D341Med (cell line): ENCODE results near the gene DAPP1.

Experiments
- DNase-seq: peaks from one replicate; pipeline ENCODE4 v3.0.0; 2012; ENCODE audit warnings: low spot score

The DAPP1 gene

GRCh38 chr4:99855678-99856077 is 39.1 kb downstream of the DAPP1 start:
- DNase-seq = no peak

- DNase-seq = no peak
Measured at GRCh38 chr4:99856166-99856565, 39.5 kb downstream of the DAPP1 start.

GRCh38 chr4:99857307-99857706 is 40.7 kb downstream of the DAPP1 start:
- no peak for DNase-seq

GRCh38 chr4:99859618-99860017 is 43.0 kb downstream of the DAPP1 start:
- no peak for DNase-seq

GRCh38 chr4:99860521-99860920 is 43.9 kb downstream of the DAPP1 start:
- DNase-seq = no peak

GRCh38 chr4:99861120-99861905 is 44.7 kb downstream of the DAPP1 start:
- DNase-seq = no peak

GRCh38 chr4:99863804-99864203 is 47.2 kb downstream of the DAPP1 start:
- DNase-seq = no peak

- DNase-seq = no peak
Measured at GRCh38 chr4:99868126-99868596, 51.5 kb downstream of the DAPP1 start.

GRCh38 chr4:99872570-99872969 is 55.9 kb downstream of the DAPP1 start:
- no peak for DNase-seq

- DNase-seq = no peak
Measured at GRCh38 chr4:99875071-99875470, 58.4 kb downstream of the DAPP1 start.

GRCh38 chr4:99876946-99877345 is 60.3 kb downstream of the DAPP1 start:
- no peak for DNase-seq

GRCh38 chr4:99878604-99879003 is 62.0 kb downstream of the DAPP1 start:
- DNase-seq = no peak

- no peak for DNase-seq
Measured at GRCh38 chr4:99879458-99879857, 62.8 kb downstream of the DAPP1 start.

- peak; percentile 29 for DNase-seq
Measured at GRCh38 chr4:99885063-99885664, 68.5 kb downstream of the DAPP1 start.

- DNase-seq = no peak
Measured at GRCh38 chr4:99885687-99886086, 69.1 kb downstream of the DAPP1 start.

GRCh38 chr4:99886146-99886545 is 69.5 kb downstream of the DAPP1 start:
- DNase-seq = peak; percentile 50

GRCh38 chr4:99887837-99888236 is 71.2 kb downstream of the DAPP1 start:
- DNase-seq = no peak

- DNase-seq = no peak
Measured at GRCh38 chr4:99891351-99891750, 74.7 kb downstream of the DAPP1 start.

- no peak for DNase-seq
Measured at GRCh38 chr4:99893029-99893428, 76.4 kb downstream of the DAPP1 start.

- no peak for DNase-seq
Measured at GRCh38 chr4:99893839-99894160, 77.2 kb downstream of the DAPP1 start.

- DNase-seq = peak; percentile 98
Measured at GRCh38 chr4:99894161-99894997, 77.8 kb downstream of the DAPP1 start, which contains the start of gene LAMTOR3. Gene LAMTOR3 (minus strand): TSS chr4:99894427. CDS start chr4:99893963, 464 bp downstream.

- no peak for DNase-seq
Measured at GRCh38 chr4:99894998-99895397, 78.4 kb downstream of the DAPP1 start.

- DNase-seq = no peak
Measured at GRCh38 chr4:99915449-99915848, 98.8 kb downstream of the DAPP1 start.
